ENCODE data around the gene ZNF560.

DNA sequence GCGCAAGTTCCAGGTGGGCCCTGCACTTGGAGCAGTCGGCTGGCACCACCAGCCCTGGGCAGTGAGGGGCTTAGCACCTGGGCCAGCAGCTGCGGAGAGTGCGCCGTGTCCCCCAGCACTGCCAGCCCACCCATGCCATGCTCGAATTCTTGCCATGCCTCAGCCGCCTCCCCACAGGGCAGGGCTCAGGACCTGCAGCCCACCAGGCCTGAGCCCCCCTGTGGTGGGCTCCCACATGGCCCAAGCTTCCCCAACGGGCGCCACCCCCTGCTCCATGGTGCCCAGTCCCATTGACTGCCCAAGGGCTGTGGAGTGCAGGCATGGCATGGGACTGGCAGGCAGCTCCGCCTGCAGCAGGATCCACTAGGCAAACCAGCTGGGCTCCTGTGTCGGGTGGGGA lies 49.5 kb upstream of the ZNF560 start:
- TF ChIP-seq, protein P1, sequence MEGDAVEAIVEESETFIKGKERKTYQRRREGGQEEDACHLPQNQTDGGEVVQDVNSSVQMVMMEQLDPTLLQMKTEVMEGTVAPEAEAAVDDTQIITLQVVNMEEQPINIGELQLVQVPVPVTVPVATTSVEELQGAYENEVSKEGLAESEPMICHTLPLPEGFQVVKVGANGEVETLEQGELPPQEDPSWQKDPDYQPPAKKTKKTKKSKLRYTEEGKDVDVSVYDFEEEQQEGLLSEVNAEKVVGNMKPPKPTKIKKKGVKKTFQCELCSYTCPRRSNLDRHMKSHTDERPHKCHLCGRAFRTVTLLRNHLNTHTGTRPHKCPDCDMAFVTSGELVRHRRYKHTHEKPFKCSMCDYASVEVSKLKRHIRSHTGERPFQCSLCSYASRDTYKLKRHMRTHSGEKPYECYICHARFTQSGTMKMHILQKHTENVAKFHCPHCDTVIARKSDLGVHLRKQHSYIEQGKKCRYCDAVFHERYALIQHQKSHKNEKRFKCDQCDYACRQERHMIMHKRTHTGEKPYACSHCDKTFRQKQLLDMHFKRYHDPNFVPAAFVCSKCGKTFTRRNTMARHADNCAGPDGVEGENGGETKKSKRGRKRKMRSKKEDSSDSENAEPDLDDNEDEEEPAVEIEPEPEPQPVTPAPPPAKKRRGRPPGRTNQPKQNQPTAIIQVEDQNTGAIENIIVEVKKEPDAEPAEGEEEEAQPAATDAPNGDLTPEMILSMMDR (IDR thresholded peaks at IDR 0.05; ENCODE audit: insufficient read depth, low read length): no peak
- TF ChIP-seq POLR2AphosphoS5 (IDR thresholded peaks at IDR 0.05; ENCODE audit: low read depth) (no peak), SPI1 (IDR thresholded peaks at IDR 0.05; ENCODE audit: borderline replicate concordance, low read depth) (no peak), GABPA (IDR thresholded peaks at IDR 0.05; ENCODE audit: low read depth) (no peak)
- TF ChIP-seq, protein P2, sequence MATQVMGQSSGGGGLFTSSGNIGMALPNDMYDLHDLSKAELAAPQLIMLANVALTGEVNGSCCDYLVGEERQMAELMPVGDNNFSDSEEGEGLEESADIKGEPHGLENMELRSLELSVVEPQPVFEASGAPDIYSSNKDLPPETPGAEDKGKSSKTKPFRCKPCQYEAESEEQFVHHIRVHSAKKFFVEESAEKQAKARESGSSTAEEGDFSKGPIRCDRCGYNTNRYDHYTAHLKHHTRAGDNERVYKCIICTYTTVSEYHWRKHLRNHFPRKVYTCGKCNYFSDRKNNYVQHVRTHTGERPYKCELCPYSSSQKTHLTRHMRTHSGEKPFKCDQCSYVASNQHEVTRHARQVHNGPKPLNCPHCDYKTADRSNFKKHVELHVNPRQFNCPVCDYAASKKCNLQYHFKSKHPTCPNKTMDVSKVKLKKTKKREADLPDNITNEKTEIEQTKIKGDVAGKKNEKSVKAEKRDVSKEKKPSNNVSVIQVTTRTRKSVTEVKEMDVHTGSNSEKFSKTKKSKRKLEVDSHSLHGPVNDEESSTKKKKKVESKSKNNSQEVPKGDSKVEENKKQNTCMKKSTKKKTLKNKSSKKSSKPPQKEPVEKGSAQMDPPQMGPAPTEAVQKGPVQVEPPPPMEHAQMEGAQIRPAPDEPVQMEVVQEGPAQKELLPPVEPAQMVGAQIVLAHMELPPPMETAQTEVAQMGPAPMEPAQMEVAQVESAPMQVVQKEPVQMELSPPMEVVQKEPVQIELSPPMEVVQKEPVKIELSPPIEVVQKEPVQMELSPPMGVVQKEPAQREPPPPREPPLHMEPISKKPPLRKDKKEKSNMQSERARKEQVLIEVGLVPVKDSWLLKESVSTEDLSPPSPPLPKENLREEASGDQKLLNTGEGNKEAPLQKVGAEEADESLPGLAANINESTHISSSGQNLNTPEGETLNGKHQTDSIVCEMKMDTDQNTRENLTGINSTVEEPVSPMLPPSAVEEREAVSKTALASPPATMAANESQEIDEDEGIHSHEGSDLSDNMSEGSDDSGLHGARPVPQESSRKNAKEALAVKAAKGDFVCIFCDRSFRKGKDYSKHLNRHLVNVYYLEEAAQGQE (IDR thresholded peaks at IDR 0.05; ENCODE audit: insufficient replicate concordance, low read depth): no peak

Measured in HL-60 (cell line).